Measurements from ENCODE around the gene DSC2. TPM values are rescaled to one million over a fixed set of nuclear protein-coding genes. Genes with fewer than 3 reads are reported as not detected.

Gene DSC2
- total RNA-seq, 2 donors from 2014 or later = 8.9 to 9.3 TPM

- no peaks in the 10 kb centered on the region for H3K36me3 ChIP-seq (replicated peaks in 1 of 2; ENCODE audit: insufficient read depth in 1 of 2, low read depth in 2 of 2)
- H3K27me3 ChIP-seq = no peaks in the 10 kb centered on the region
- WGBS, 2 donors = 51 to 72% methylated on average over 2 of the region's 2 CpGs
- no peaks in the 10 kb centered on the region for H3K4me1 ChIP-seq
- ATAC-seq (no peak), DNase-seq (no peak)
- TF ChIP-seq POLR2A (IDR thresholded peaks at IDR 0.05) = no peak
- TF ChIP-seq CTCF (IDR thresholded peaks at IDR 0.05) = no peak
- H3K9me3 ChIP-seq = no peaks in the 10 kb centered on the region
- H3K27ac ChIP-seq = no peak overlapping the region
- H3K4me3 ChIP-seq = no peak overlapping the region
- intact Hi-C loops (cut with DNase I) = no loop called here
These were observed 18.4 kb upstream of the DSC2 start for GRCh38 chr18:31120594-31120993.

GRCh38 chr18:31116853-31117595 lies 14.8 kb upstream of the DSC2 start:
- intact Hi-C loops (cut with DNase I) = no loop called here
- Histone ChIP-seq H3K9me3 (no peaks in the 10 kb centered on the region), H3K27me3 (no peaks in the 10 kb centered on the region), H3K4me3 (no peak overlapping the region), H3K36me3 (replicated peaks in 1 of 2; ENCODE audit: insufficient read depth in 1 of 2, low read depth in 2 of 2) (no peaks in the 10 kb centered on the region), H3K4me1 (no peaks in the 10 kb centered on the region), H3K27ac (no peak overlapping the region)
- DNase-seq (no peak), ATAC-seq (no peak)
- WGBS, 2 donors = 57 to 75% methylated on average over 2 of the region's 2 CpGs
- TF ChIP-seq CTCF (IDR thresholded peaks at IDR 0.05) (no peak), POLR2A (IDR thresholded peaks at IDR 0.05) (no peak)

GRCh38 chr18:31112804-31113203 lies 10.6 kb upstream of the DSC2 start:
- 86 to 93% methylated on average over 2 of the region's 2 CpGs for WGBS, 2 donors

GRCh38 chr18:31105733-31106132 lies 3.5 kb upstream of the DSC2 start:
- H3K27ac ChIP-seq = no peak overlapping the region
- ATAC-seq (no peak), DNase-seq (no peak)
- WGBS, 2 donors = 88 to 90% methylated on average over 3 of the region's 3 CpGs
- no peaks in the 10 kb centered on the region for H3K9me3 ChIP-seq
- intact Hi-C loops (cut with DNase I) = no loop called here
- H3K36me3 ChIP-seq (replicated peaks in 1 of 2; ENCODE audit: insufficient read depth in 1 of 2, low read depth in 2 of 2) = no peaks in the 10 kb centered on the region
- H3K4me1 ChIP-seq = no peaks in the 10 kb centered on the region
- no peaks in the 10 kb centered on the region for H3K27me3 ChIP-seq
- H3K4me3 ChIP-seq = no peak overlapping the region
- TF ChIP-seq CTCF (IDR thresholded peaks at IDR 0.05) (no peak), POLR2A (IDR thresholded peaks at IDR 0.05) (no peak)

More at GRCh38 chr18:31112804-31113203, 10.6 kb upstream of the DSC2 start:
- no peaks in the 10 kb centered on the region for H3K4me1 ChIP-seq
- H3K27ac ChIP-seq = no peak overlapping the region
- no peak for DNase-seq
- no peaks in the 10 kb centered on the region for H3K27me3 ChIP-seq
- ATAC-seq = no peak
- H3K9me3 ChIP-seq = no peaks in the 10 kb centered on the region
- no peaks in the 10 kb centered on the region for H3K36me3 ChIP-seq (replicated peaks in 1 of 2; ENCODE audit: insufficient read depth in 1 of 2, low read depth in 2 of 2)
- intact Hi-C loops (cut with DNase I) = no loop called here
- H3K4me3 ChIP-seq = no peak overlapping the region
- TF ChIP-seq POLR2A (IDR thresholded peaks at IDR 0.05) = no peak
- TF ChIP-seq CTCF (IDR thresholded peaks at IDR 0.05) = no peak

- H3K36me3 ChIP-seq (replicated peaks in 1 of 2; ENCODE audit: insufficient read depth in 1 of 2, low read depth in 2 of 2) = no peaks in the 10 kb centered on the region
- no peak overlapping the region for H3K27ac ChIP-seq
- peaks cover 9% of the 10 kb centered on the region for H3K4me1 ChIP-seq
- intact Hi-C loops (cut with DNase I) = no loop called here
- no peak overlapping the region for H3K4me3 ChIP-seq
- no peaks in the 10 kb centered on the region for H3K27me3 ChIP-seq
- 85 to 92% methylated on average over 3 of the region's 3 CpGs for WGBS, 2 donors
- DNase-seq = no peak
- TF ChIP-seq POLR2A (IDR thresholded peaks at IDR 0.05) (no peak), CTCF (IDR thresholded peaks at IDR 0.05) (no peak)
- no peak for ATAC-seq
- H3K9me3 ChIP-seq = no peaks in the 10 kb centered on the region
These were observed 2.2 kb upstream of the DSC2 start for GRCh38 chr18:31104444-31104843.

Measured in body of pancreas (tissue), 4 donors.